SKM-1 treated with dmso at 0.1 percent for 144 hours (cell line): Measurements from ENCODE around the gene P3H4.

Experiments used
- DNase-seq: peaks from one replicate; lab custom pipeline; 2025; ENCODE audit not compliant: unreplicated experiment; lab: John Stamatoyannopoulos, UW

Gene P3H4

GRCh38 chr17:41772586-41773189 is 39.1 kb downstream of the P3H4 start:
- DNase-seq: no peak

DNA sequence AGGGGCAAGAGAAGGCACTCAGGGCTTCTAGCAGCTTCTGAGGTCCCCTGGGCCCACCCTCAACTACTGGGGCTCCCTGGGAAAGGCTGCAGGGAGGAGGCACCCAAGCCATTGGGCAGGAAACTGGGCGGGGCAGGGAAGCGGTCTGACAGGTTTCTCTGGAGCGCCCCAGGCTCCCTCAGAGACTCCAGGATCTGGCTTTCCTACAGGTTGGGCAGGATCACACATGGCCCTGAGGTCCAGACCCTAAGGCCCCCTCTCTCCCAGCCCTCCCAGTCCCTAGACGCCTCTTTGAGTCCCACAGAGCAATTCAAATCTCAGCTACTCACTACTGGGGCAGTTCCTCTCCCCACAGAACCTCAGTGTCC is 39.5 kb downstream of the P3H4 start:
- no peak for DNase-seq

DNA sequence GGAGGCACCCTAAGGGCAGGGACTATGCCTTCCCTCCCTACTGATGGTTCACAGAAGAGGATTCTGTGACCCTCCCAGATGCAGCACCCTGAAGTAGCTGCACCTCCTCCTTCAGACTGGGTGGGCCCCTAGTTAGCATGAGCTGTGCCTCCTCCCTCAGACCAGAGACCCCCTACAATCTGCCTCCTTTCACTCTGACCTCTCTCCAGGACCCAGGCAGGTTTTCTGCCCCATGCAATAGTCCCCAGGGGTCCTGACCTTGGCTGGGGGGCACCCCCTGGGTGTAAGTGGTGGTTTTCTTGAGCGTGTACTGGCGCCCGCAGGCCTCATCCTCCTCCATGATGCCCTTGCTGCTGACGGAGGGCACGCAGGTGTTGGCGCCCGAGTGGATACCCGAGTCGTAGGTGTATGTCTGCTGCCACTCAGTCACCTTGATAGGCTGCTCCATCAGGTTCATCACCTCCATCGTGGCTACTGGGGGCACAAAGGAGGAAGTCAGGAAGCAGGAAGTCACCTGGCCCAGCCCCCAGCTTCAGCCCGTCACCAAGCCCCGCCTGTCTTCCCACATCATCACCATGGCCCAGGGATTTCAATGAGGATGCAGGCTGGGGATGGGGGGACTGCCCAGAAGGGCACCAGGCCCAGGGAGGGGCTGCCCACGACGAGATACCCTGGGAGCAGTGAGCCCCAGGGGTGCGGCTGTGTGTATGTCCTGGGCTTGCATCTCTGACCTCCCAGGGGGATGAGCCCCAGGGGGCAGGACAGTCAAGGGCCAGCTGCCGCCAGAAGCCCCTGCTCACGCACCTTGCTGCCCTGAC is 40.2 kb downstream of the P3H4 start:
- no peak for DNase-seq

DNA sequence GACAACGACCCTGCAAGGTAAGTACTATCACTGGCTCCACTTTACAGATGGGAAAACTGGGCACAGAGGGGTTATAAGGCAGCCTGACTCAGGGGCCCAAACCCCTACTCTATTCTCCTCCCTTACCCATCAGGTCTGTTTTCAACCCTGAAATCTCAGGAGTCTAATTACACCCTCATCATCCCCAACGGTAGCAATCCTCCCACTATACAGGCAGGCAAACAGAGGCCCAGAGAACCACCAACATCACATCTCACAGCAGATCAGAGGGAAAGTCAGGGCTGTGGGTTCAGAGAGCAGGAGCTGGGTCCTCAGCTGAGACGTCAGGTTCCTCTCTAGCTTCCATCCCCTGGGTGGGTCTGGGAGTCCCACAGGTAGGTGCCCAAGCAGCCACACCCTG is 41.8 kb downstream of the P3H4 start:
- no peak for DNase-seq

- DNase-seq: no peak
Measured at GRCh38 chr17:41769346-41769862, 42.3 kb downstream of the P3H4 start.

DNA sequence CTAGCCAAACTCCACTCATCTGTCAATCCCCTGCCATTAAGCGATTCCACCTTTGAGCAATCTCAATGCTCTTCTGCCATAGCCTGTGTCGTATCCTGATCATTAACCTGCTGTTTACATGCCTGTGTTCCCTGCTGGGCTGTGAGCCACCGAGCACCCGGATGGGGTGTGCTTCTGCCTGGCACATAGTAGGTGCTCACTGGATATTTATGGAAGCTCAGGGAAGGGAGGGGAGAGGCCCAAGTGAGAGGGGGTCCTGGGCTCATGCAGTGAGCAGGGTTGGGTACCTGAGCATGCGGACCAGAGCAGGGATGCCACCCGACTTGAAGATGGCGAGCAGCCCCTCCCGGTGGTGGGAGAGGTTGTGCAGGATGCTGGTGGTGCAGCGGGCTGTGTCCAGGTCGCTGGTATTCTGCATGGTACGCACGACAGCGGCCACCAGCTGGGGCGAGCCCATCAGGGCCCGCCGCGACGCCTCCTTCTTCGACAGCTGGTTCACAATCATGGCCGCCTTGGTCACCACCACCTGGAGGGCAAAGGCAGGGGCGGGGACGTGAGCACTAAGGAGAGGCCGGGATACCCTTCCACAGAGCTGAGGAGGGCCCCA is 43.0 kb downstream of the P3H4 start:
- DNase-seq: no peak

- no peak for DNase-seq
Measured at GRCh38 chr17:41767324-41768042, 44.3 kb downstream of the P3H4 start.

GRCh38 chr17:41766135-41766534 is 45.6 kb downstream of the P3H4 start:
- DNase-seq: no peak

DNA sequence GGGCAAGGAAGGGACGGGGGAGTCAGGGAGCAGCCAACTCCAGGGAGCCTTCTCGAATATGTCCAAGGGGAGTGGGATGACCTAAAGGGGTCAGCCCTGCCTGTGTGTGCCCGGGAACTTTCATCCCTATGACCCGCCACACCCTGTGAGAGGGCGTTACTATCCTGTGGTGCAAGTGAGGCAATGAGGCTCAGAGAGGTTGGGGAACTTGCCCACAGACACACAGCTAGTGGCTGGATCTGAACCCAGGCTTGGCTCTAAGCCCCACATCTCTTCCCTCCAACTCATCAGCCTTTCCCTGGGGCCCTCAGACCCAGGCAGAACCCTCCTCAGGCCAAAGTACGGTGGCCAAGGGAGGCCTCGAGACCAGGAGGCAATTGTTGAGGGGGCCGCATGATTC is 48.4 kb downstream of the P3H4 start:
- no peak for DNase-seq

DNA sequence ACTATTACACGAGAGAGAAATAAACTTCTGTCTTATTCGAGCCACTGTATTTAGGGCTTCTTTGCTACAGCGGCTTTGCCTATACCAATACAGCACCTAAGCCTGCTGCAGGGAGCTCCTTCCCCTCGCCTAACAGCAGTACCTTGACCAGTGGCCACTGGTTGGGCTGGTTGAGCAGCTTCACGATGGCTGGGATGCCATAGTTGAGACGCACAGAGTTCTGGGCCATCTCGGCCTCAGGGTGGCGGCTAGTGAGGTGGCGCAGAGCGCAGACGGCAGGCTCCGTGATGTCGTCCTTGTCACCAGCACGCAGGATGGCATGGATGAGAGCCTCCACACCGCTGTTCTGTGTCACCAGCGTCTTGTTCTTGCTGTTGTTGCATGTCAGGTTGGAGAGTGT is 48.9 kb downstream of the P3H4 start:
- DNase-seq: no peak

DNA sequence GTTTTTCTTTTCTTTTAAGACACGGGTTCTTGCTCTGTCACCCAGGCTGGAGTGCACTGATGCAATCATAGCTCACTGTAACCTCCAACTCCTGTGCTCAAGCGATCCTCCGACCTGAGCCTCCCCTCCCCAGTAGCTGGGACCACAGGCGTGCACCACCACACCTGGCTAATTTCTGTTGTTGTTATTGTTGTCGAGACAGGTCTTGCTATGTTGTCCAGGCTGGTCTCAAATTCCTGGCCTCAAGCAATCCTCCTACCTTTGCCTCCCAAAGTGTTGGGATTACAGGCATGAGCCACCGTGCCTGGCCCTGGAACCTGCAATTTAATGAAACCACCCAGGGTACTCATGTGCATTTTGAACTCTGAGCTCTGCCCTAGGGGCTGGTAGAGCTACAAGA is 49.4 kb downstream of the P3H4 start:
- no peak for DNase-seq

- DNase-seq: no peak
Measured at GRCh38 chr17:41760878-41761277, 50.9 kb downstream of the P3H4 start.

DNA sequence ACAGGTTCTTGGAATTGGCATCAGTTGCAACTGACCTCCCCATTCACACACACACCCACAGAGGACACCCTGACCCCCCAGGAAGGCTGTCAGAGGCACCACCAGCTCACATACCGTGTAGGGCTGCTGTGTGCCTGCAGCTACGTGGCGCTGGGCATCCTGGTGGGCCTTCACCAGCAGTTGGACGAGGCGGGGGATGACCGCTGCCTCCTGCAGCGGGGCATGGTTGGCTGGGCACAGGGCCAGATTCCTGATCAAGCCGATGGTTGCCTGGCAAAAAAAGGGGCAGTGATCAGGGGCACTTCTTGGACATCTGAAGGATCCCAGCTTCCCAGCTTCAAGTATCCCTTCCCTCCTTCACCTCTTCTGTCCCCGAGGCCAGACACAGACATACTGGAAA is 53.1 kb downstream of the P3H4 start:
- DNase-seq: no peak

DNA sequence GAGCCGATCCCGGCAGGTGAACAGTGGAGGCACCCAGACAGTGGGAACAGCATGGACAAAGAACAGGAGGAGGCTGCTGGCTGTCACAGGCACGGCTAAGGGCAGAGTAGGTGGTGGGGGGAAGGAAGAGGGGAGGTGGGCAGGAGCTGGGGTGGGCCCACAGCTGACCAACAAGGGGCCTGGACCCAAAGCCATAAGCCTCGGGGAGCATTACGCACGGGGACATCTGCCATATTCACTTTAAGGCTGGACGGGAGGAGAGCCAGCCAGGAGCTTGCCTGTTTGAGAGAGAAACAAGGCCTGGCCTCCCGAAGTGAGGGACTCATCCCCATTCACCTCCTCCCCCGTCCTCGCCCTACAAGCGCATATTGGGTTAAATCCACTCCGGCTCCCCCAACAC is 57.7 kb downstream of the P3H4 start:
- no peak for DNase-seq
